GM10266 (cell line): ENCODE results near the gene KCNK2.
"Not testable (repeated sequence)": the region's sequence is repeated elsewhere in the genome, so short reads cannot be mapped to it uniquely, and the experiment has no call there.

Experiments
- DNase-seq: peaks from one replicate; pipeline ENCODE4 v3.0.0; 2012; ENCODE audit errors: extremely low spot score
- CTCF ChIP-seq: IDR thresholded peaks from 2 replicates; pipeline ENCODE4 v1.5.1; 2012; ENCODE audit warnings: mild to moderate bottlenecking, low read depth; ENCODE audit not compliant: control insufficient read depth, insufficient read depth; ENCODE audit errors: missing control alignments

KCNK2 gene

DNA sequence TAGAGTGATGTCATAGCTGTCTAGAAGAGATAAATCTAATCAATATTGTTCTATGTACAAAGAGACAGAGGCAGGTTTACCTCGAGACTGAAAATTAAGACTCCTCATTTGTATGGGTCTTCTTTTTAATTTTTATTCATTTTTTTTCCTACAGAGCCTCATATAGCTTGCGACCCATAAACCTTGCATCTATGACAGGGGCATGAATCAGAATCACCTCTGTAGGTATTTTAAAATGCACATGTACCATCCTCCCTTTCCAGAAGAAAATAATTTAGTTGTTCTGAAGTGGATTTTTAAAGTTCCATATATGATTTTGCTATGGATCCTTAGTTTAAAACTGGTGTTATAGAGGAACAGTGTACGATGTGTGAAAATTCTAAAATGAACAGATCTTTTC is 64.5 kb downstream of the KCNK2 start:
- TF ChIP-seq CTCF = no peak
- DNase-seq = no peak

DNA sequence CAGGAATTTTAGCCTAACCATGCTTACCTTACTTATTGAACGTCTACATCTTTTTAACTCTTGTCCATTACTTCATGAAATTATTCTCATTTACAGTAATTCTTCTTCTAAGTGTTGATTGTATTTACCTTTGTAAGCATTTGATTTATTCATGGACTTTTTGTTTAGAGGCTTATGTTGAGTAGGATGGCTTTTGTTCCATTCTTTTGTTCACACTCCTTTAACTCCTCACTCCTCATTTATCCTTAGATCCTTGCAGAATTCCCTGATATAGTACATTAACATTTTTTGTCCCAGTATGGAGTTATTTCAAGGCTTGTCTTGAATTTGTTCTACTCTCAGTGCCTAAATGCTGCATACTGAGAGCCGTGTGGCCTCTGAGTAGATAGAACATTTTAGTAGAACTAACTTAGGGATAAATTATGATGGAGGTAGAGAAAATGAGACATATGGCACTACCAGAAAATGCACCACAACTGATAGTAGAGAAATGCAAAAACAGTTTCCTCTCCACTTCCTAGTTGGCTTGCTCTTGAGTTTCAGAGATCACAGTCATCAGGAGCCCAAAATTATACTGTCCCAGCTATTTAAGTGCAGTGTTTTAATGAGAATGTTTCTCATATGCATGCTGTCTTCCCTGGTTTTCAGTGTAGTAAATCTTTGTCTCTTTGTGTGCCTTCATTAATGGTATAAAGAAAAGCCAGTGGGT is 69.5 kb downstream of the KCNK2 start:
- DNase-seq = no peak
- no peak for TF ChIP-seq CTCF

DNA sequence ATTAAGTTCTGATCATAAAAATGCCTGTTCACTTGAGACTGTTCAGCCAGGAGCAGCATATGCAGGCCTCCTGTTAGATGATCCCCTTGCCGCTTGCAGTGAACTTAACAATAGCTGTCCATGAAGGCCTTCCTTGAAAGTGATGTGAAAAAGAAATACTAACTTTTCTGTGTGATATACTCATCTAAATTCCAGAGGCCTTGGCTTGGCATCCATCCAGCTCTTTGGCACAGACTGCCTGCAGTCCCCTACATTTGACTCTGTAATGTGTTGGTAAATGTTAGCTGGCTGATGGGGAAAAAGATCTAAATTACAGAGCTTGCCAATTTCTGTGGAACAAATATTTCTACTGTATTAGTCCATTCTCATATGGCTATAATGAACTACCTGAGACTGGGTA is 73.7 kb downstream of the KCNK2 start:
- TF ChIP-seq CTCF = no peak
- DNase-seq = no peak

- no peak for DNase-seq
- no peak for TF ChIP-seq CTCF
These were observed 77.8 kb downstream of the KCNK2 start for GRCh38 chr1:215160351-215160750.

- not testable (repeated sequence) for DNase-seq
These were observed 80.6 kb downstream of the KCNK2 start for GRCh38 chr1:215163144-215163543.

DNA sequence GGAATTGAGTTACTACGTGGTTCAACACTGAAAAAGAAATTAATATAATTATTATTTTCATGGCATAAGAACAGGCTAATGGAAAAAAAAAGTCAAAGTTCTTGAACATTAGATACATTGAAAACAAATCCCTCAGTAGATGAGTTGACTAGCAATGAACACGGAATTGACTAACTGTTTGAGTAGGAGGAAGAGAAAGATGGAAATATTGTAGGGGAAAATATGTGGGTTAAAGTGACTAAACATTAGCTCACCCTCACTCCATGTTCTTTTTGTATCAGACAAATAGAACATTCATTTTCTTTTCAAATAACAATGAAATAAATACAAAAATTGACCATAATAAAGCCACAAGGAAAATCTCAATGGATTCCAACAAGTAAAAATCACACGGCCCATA is 84.3 kb downstream of the KCNK2 start:
- TF ChIP-seq CTCF = no peak
- no peak for DNase-seq

GRCh38 chr1:215181518-215181917 is 99.0 kb downstream of the KCNK2 start:
- DNase-seq = no peak
- no peak for TF ChIP-seq CTCF
